ENCODE measurements around the gene PRKD1.

Gene PRKD1

GRCh38 chr14:29927376-29928116 lies at the start of gene PRKD1:
TSS of gene PRKD1 (minus strand) at chr14:29927847.
- no peak for DNase-seq (ENCODE audit: low spot score)

GRCh38 chr14:29971101-29971500 lies 43.5 kb upstream of the PRKD1 start:
- DNase-seq (ENCODE audit: low spot score), result no peak

- DNase-seq (ENCODE audit: low spot score), result no peak
Observed at GRCh38 chr14:29955087-29955486, 27.4 kb upstream of the PRKD1 start.

- DNase-seq (ENCODE audit: low spot score), result no peak
Observed at GRCh38 chr14:29953501-29953900, 25.9 kb upstream of the PRKD1 start.

- no peak for DNase-seq (ENCODE audit: low spot score)
Observed at GRCh38 chr14:29944091-29944490, 16.4 kb upstream of the PRKD1 start.

GRCh38 chr14:29941401-29941800 lies 13.8 kb upstream of the PRKD1 start:
- no peak for DNase-seq (ENCODE audit: low spot score)

GRCh38 chr14:29940482-29940881 lies 12.8 kb upstream of the PRKD1 start:
- no peak for DNase-seq (ENCODE audit: low spot score)

- no peak for DNase-seq (ENCODE audit: low spot score)
Observed at GRCh38 chr14:29937116-29937515, 9.5 kb upstream of the PRKD1 start.

- no peak for DNase-seq (ENCODE audit: low spot score)
Observed at GRCh38 chr14:29930283-29930682, 2.6 kb upstream of the PRKD1 start.

- DNase-seq (ENCODE audit: low spot score), result no peak
Observed at GRCh38 chr14:29928117-29928640, 532 bp upstream of the PRKD1 start.

GRCh38 chr14:29926701-29927375 lies 809 bp downstream of the PRKD1 start:
- DNase-seq (ENCODE audit: low spot score), result no peak

GRCh38 chr14:29926228-29926627 lies 1.4 kb downstream of the PRKD1 start:
- no peak for DNase-seq (ENCODE audit: low spot score)

GRCh38 chr14:29925736-29926135 lies 1.9 kb downstream of the PRKD1 start:
- DNase-seq (ENCODE audit: low spot score), result no peak

GRCh38 chr14:29925101-29925722 lies 2.4 kb downstream of the PRKD1 start:
- DNase-seq (ENCODE audit: low spot score), result no peak

GRCh38 chr14:29919845-29920244 lies 7.8 kb downstream of the PRKD1 start:
- no peak for DNase-seq (ENCODE audit: low spot score)

GRCh38 chr14:29918981-29919380 lies 8.7 kb downstream of the PRKD1 start:
- no peak for DNase-seq (ENCODE audit: low spot score)

- no peak for DNase-seq (ENCODE audit: low spot score)
Observed at GRCh38 chr14:29913566-29913965, 14.1 kb downstream of the PRKD1 start.

GRCh38 chr14:29911810-29912209 lies 15.8 kb downstream of the PRKD1 start:
- DNase-seq (ENCODE audit: low spot score), result no peak

GRCh38 chr14:29908652-29909577 lies 18.7 kb downstream of the PRKD1 start:
- DNase-seq (ENCODE audit: low spot score), result no peak

GRCh38 chr14:29906256-29906870 lies 21.3 kb downstream of the PRKD1 start:
- DNase-seq (ENCODE audit: low spot score), result no peak

- no peak for DNase-seq (ENCODE audit: low spot score)
Observed at GRCh38 chr14:29905543-29905942, 22.1 kb downstream of the PRKD1 start.
